ENCODE results near the gene TTC12.

The TTC12 gene

GRCh38 chr11:113332023-113332422 is 17.6 kb downstream of the TTC12 start:
- no peak for DNase-seq

GRCh38 chr11:113332638-113333329 is 18.4 kb downstream of the TTC12 start:
- no peak for DNase-seq

- no peak for DNase-seq
Observed at GRCh38 chr11:113334183-113334582, 19.8 kb downstream of the TTC12 start.

- no peak for DNase-seq
Observed at GRCh38 chr11:113338730-113339129, 24.3 kb downstream of the TTC12 start.

GRCh38 chr11:113339929-113340589 is 25.7 kb downstream of the TTC12 start:
- no peak for DNase-seq

GRCh38 chr11:113341388-113342165 is 27.2 kb downstream of the TTC12 start:
- no peak for DNase-seq

- DNase-seq: no peak
Observed at GRCh38 chr11:113345978-113346377, 31.6 kb downstream of the TTC12 start.

GRCh38 chr11:113349528-113349927 is 35.1 kb downstream of the TTC12 start:
- no peak for DNase-seq

- DNase-seq: no peak
Observed at GRCh38 chr11:113350336-113351067, 36.1 kb downstream of the TTC12 start.

GRCh38 chr11:113351068-113351450 is 36.7 kb downstream of the TTC12 start:
- no peak for DNase-seq

GRCh38 chr11:113351480-113351879 is 37.1 kb downstream of the TTC12 start:
- no peak for DNase-seq

GRCh38 chr11:113356203-113356602 is 41.8 kb downstream of the TTC12 start:
- DNase-seq: no peak

GRCh38 chr11:113363406-113363805 is 49.0 kb downstream of the TTC12 start:
- DNase-seq: no peak

GRCh38 chr11:113363996-113364641 is 49.7 kb downstream of the TTC12 start:
- no peak for DNase-seq

GRCh38 chr11:113365895-113366294 is 51.5 kb downstream of the TTC12 start:
- no peak for DNase-seq

GRCh38 chr11:113369411-113369810 is 55.0 kb downstream of the TTC12 start:
- DNase-seq: no peak

- DNase-seq: no peak
Observed at GRCh38 chr11:113370634-113371033, 56.3 kb downstream of the TTC12 start.

GRCh38 chr11:113372309-113372708 is 57.9 kb downstream of the TTC12 start:
- no peak for DNase-seq

- no peak for DNase-seq
Observed at GRCh38 chr11:113373306-113373705, 58.9 kb downstream of the TTC12 start.

GRCh38 chr11:113373981-113374560 is 59.7 kb downstream of the TTC12 start:
- DNase-seq: no peak

GRCh38 chr11:113375402-113375801 is 61.0 kb downstream of the TTC12 start:
- no peak for DNase-seq

GRCh38 chr11:113376156-113376555 is 61.8 kb downstream of the TTC12 start:
- DNase-seq: no peak
